Measurements from ENCODE around the gene IRX5.

The IRX5 gene

DNA sequence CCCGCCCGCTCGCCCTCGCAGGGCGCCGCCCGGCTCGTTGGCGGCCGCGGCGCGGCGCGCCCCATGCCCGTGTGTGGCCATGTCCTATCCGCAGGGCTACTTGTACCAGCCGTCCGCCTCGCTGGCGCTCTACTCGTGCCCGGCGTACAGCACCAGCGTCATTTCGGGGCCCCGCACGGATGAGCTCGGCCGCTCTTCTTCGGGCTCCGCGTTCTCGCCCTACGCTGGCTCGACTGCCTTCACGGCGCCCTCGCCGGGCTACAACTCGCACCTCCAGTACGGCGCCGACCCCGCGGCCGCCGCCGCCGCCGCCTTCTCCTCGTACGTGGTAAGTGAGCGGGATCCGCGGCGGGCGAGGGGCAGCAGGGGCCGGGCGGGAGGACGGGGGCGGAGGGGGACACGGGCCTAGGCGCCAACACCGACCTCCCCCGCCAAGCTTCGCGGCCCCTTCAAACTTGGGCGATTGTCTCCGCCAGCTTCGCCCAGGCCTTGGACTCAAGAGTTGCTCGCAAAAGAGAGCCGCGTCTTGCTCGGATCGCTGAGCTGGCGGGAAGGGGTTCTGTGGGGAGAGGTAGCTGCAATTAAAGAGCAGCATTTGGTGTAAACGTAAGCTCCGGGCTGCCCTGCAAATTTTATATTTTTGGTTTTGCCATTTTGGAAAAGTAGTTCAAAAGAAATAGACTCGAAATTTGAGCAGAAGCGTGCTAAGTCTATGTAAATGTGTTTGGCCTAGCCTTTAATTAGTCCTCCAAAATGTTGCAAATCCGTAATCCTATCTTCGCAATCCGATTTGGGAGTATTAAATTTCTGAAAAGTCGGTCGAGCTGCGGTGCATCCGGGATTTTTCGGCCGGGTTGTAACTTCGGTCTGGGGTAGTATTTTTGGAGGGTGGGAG is 702 bp downstream of the IRX5 start:
- no peak for DNase-seq

DNA sequence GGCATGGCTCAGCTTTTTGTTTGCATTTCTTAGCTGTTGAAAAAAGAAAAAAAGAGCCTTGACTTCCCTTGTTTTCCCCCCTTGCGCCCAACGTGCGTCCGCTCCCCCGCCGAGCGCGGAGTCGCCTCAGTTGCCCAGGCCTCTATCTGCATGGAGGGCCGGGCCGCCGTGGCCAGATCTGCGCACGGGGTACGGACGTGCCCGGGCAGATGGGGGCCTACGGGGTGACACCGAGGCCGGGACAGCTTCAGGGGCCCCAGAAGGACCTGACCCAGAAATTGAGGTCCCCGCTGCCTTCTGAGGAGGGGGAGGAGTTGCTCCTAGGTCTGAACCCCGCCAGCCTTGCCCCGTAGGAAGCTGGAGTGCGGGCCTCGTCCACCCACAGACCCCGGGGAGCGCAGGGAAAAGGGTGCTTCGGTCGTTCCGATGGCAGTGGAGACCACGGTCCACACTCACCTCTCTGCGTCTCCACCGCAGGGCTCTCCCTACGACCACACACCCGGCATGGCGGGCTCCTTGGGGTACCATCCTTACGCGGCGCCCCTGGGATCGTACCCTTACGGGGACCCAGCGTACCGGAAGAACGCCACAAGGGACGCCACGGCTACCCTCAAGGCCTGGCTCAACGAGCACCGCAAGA is 1.5 kb downstream of the IRX5 start:
- no peak for DNase-seq

DNA sequence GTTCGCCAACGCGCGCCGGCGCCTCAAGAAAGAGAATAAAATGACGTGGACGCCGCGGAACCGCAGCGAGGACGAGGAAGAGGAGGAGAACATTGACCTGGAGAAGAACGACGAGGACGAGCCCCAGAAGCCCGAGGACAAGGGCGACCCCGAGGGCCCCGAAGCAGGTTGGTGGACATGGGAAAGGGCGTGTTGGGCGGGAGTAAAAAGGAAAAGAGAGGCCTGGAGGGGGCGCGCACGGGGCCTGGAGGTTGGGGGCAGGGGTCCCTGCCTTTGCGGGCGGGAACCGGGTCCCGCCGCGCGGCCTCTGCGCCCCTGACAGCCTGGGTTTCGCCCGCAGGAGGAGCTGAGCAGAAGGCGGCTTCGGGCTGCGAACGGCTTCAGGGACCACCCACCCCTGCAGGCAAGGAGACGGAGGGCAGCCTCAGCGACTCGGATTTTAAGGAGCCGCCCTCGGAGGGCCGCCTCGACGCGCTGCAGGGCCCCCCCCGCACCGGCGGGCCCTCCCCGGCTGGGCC is 2.1 kb downstream of the IRX5 start:
- DNase-seq, result no peak

- DNase-seq, result no peak
Measured at GRCh38 chr16:54933281-54934011, 2.8 kb downstream of the IRX5 start.

GRCh38 chr16:54934481-54935265 is 4.0 kb downstream of the IRX5 start:
- DNase-seq, result no peak

GRCh38 chr16:54935266-54935968 is 4.8 kb downstream of the IRX5 start:
- no peak for DNase-seq

DNA sequence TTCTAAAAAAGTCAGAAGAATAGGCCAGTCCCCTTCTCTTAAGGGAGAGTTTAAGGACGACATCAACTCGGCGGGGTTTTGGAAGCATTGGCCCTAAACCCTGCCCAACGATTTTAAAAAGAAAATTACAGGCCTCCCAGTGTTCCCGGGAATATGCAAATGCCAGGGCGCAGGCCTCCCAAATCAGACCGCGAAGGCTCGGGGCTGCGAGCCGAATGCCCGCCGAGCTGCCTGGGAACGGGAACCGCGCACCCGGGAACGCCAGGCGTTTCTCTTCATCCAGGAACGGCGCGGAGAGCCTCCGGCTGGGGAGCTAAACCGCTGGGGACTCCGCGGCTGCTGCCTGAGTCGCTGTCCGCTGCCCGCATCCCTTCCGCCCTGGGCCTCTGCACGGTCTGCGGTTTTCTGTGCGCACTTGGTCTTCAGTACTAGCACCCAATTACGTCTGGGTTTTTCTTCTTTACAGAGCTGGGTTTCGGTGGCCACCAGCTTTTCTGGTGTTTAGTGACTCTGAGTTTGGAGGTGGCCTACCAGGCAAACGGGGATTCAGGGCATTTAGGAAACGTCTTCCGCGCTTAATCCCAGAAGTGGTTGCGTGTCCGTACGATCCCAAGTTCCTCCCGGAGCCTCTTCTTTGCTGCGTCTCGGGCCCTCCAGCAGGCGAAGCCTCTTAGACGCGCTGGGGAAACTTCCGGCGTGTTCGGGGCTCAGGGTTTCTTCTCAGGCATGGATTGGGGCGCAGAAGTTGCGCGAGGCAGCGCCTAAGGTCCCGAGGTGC is 5.7 kb downstream of the IRX5 start:
- DNase-seq, result no peak

GRCh38 chr16:54936979-54937670 is 6.5 kb downstream of the IRX5 start:
- no peak for DNase-seq

DNA sequence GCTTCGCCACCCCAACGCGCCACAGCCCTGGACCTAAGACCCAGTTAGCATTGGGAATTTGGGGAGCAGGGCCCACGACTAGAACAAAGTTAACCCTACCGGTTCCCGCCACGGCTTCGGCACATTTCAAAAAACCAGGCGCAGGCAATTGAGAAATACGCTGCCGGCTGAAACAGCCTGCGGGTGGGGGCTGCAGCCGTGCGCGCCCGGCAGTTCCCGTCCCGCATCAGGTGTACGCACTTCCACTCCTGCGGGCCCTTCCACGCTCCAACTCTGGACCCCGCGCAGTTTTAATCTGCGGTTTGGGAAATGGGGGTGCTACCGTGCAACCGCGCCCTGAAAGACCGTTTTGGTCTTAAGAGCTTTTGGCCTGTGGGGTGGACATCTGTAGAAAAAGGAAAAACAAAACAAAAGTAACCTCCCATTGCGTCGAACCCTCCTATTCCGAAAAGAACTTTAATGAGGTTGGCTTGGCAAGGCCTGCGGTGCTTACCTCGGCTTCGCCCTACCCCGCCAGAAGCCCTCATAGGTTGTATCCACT is 7.1 kb downstream of the IRX5 start:
- no peak for DNase-seq

DNA sequence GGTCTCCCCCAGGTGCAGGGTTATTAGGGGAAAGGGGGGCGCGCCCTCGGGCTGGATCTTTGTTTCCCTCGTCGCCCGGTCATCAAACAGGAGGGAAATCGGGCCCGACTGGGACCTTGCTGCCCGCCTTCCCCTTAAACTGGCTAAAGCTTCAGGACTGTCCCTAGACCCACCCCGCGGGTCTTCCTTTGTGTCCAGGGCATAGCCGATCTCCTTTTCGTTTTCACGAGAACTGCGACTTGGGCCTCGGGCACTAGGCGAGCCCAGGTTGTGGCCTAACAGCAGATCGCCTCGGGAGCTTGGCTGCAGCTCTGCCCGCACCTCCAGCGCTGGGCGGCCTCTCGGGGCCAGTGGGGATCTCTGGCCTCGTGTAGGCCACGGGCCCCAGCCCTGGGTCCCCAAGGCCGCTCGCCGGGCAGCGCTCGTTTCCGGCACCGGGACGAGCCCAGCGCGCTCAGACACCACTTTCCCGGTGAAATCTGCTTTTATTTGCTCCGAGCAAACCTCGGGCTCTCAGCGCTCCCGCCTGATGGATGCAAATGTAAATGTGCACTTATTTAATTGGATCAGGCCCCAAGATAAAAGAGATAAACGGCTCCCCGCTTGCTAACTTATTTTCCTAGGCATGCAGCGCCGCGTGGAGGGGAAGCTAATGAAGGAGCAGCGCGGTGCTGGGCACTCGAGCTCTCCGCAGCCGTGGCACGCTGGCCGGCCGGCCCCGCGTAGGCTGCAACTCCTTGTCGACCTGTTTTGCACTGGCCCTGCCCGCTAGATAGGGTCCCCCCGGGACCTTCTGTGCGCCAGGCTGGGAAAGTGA is 7.8 kb downstream of the IRX5 start:
- DNase-seq, result no peak

- no peak for DNase-seq
Measured at GRCh38 chr16:54939029-54939346, 8.3 kb downstream of the IRX5 start.

- DNase-seq, result no peak
Measured at GRCh38 chr16:54939510-54940278, 9.0 kb downstream of the IRX5 start.

DNA sequence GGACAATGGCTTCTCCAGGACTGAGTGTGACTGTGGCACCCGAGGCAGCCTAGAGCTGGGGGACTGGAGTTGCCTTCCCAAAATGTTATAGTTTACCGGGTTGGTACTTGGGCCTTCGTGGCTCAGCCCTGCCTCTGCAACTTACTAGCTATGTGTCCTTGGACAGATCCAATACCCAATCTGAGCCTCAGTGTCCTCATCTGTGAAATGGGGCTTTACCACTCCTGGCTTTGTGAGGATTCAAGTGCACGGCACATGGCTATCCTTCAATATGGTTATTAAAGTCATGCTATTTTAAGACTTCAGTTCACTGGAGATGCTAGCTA is 9.6 kb downstream of the IRX5 start:
- no peak for DNase-seq

- DNase-seq, result no peak
Measured at GRCh38 chr16:54942353-54942943, 11.8 kb downstream of the IRX5 start.

DNA sequence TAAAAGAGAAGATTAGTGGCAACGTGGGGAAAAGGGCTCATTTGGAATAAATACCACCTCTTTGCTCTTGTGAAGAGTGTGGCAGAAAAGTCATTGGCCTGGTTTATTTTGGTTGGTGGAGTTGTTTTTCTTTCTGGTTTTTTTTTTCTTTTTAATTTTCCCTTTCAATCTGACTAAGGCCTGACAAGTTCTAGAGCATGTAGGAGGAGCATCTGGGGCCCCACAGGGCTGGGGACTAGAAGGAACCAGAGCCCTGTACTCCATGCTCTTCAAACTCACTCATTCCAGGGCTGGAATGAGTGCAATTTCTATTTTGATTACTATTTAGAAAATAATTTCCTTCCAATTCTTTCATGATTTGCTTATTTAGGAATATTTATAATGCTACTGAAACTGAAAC is 13.3 kb downstream of the IRX5 start:
- no peak for DNase-seq

- DNase-seq, result no peak
Measured at GRCh38 chr16:54945063-54945462, 14.4 kb downstream of the IRX5 start.

DNA sequence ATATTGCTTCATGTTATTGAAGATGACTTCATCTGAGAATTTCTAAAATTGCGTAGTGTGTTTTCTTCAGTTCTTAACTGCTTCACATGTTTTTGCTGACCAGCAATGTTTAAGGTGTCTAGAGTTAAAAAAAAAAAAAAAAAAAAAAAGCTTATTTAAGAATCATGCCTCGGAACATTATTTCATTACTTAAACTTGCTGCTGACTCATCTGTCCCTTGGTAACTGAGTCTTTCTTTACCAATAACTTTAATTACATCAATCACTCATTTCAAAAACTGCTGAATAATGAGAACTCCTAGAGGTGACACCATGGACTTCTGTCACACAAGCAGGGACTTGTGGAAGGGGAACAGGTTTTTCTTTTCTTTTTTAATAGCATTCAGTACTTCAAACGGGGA is 16.2 kb downstream of the IRX5 start:
- DNase-seq, result no peak

DNA sequence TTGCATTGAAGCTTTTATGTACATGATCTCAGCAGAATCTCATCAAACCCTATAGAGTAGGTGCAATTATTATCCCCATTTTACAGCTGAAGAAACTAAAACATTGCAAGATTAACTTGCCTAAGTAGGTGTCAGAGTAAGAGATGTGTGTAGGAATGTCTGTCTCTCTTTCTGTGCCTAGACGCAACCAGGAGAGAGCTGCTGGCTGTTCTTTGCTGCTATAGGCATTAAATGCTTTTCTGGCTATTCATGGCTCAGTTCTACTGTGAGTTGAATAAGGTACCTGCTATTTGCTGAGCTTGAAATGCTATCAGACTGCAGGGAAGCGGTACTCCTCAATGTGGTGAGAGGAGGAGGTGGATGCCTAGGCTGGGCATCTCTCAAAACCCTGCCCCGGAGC is 17.0 kb downstream of the IRX5 start:
- no peak for DNase-seq

- DNase-seq, result no peak
Measured at GRCh38 chr16:54952195-54952594, 21.5 kb downstream of the IRX5 start.

Measured in DMS79 (cell line).